Spleen (tissue), 7 donors: ENCODE data around the gene MAPK10.

Source experiments
- POLR2A ChIP-seq, 3 donors: fragments of 450-650 bp; IDR thresholded peaks; one replicate each; pipeline ENCODE4 v1.5.1; 2017; ENCODE audit warnings: antibody characterized with exemption in 3 of 3, mild to moderate bottlenecking in 1 of 3
- POLR2AphosphoS5 ChIP-seq, 3 donors: sonication (generic); formaldehyde crosslinking; IDR thresholded peaks; one replicate each; pipeline ENCODE4 v1.5.1; 2017; ENCODE audit warnings: antibody characterized with exemption in 3 of 3
- TF ChIP-seq, protein P1 (sequence below), 11 experiments: fragments of 200-600 bp in 7 of 11; fragments of 450-650 bp in 4 of 11; sonication (generic) in 4 of 11; IDR thresholded peaks in 8 of 11; conservative IDR thresholded peaks in 3 of 11; 1 replicate in 7 of 11; 2 replicates in 4 of 11; pipeline versions ENCODE4 v1.4.0 to v1.8.0; 2016 to 2021; ENCODE audit warnings: antibody characterized with exemption in 11 of 11, inconsistent platforms in 4 of 11, mild to moderate bottlenecking in 1 of 11
- donor health status: DM: no; HTN: no; CAD: no; lungs with moderate emphysema.
- donor health status: DM: no; HTN: no; CAD: no.
- donor health status: DM: no; HTN: no; CAD: no.

DNA sequence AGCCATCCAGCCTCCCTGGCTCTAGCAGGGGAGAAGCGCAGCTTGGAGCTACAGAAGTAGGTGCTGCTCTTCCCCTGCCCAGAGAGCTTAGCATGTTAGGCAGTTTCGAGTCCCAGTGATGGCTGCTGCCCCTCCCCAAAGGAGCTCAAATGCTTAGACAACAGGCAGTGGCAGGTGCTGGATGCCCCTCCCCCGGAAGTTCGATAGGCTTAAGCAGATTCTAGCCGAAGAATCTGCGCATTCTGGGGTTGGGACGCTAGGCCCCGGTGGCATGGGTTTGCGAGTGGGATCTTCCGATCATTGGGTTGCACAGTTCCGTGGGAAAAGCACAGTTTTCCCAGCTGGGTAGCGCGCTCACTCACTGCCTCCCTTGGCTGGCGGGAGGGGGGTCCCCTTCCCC is 117.2 kb downstream of the MAPK10 start:
- TF ChIP-seq POLR2AphosphoS5 (IDR thresholded peaks at IDR 0.05) = no peak
- no peak for TF ChIP-seq POLR2A (IDR thresholded peaks at IDR 0.05)
- TF ChIP-seq, protein P1, sequence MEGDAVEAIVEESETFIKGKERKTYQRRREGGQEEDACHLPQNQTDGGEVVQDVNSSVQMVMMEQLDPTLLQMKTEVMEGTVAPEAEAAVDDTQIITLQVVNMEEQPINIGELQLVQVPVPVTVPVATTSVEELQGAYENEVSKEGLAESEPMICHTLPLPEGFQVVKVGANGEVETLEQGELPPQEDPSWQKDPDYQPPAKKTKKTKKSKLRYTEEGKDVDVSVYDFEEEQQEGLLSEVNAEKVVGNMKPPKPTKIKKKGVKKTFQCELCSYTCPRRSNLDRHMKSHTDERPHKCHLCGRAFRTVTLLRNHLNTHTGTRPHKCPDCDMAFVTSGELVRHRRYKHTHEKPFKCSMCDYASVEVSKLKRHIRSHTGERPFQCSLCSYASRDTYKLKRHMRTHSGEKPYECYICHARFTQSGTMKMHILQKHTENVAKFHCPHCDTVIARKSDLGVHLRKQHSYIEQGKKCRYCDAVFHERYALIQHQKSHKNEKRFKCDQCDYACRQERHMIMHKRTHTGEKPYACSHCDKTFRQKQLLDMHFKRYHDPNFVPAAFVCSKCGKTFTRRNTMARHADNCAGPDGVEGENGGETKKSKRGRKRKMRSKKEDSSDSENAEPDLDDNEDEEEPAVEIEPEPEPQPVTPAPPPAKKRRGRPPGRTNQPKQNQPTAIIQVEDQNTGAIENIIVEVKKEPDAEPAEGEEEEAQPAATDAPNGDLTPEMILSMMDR (IDR thresholded peaks at IDR 0.05 in 8 of 11, conservative IDR thresholded peaks at IDR 0.05 in 3 of 11) = no peak
